ENCODE results near the gene PPFIA1.
"Not testable (repeated sequence)": the region's sequence is repeated elsewhere in the genome, so short reads cannot be mapped to it uniquely, and the experiment has no call there.

Gene PPFIA1

GRCh38 chr11:70251659-70252321, 18.7 kb upstream of the PPFIA1 start:
- TF ChIP-seq CTCF (conservative IDR thresholded peaks at IDR 0.05), result no peak
- no peak for TF ChIP-seq ZFX (IDR thresholded peaks at IDR 0.05)

GRCh38 chr11:70252844-70253243, 17.6 kb upstream of the PPFIA1 start:
- H3K27ac ChIP-seq, result no peak overlapping the region
- no peak for TF ChIP-seq ZFX (IDR thresholded peaks at IDR 0.05)
- no peak for TF ChIP-seq CTCF (conservative IDR thresholded peaks at IDR 0.05)

More at GRCh38 chr11:70251659-70252321, 18.7 kb upstream of the PPFIA1 start:
- H3K27ac ChIP-seq, result no peak overlapping the region

- TF ChIP-seq ZFX (IDR thresholded peaks at IDR 0.05) (no peak), CTCF (conservative IDR thresholded peaks at IDR 0.05) (no peak)
- no peak overlapping the region for H3K27ac ChIP-seq
Measured at GRCh38 chr11:70255477-70256116, 14.9 kb upstream of the PPFIA1 start.

- H3K27ac ChIP-seq, result not testable (repeated sequence)
Measured at GRCh38 chr11:70259077-70259476, 11.4 kb upstream of the PPFIA1 start.

- H3K27ac ChIP-seq, result no peak overlapping the region
- no peak for TF ChIP-seq ZFX (IDR thresholded peaks at IDR 0.05)
- TF ChIP-seq CTCF (conservative IDR thresholded peaks at IDR 0.05), result no peak
Measured at GRCh38 chr11:70262951-70263350, 7.5 kb upstream of the PPFIA1 start.

GRCh38 chr11:70263363-70263762, 7.1 kb upstream of the PPFIA1 start:
- no peak overlapping the region for H3K27ac ChIP-seq
- TF ChIP-seq CTCF (conservative IDR thresholded peaks at IDR 0.05), result no peak
- no peak for TF ChIP-seq ZFX (IDR thresholded peaks at IDR 0.05)

- no peak overlapping the region for H3K27ac ChIP-seq
- TF ChIP-seq ZFX (IDR thresholded peaks at IDR 0.05) (no peak), CTCF (conservative IDR thresholded peaks at IDR 0.05) (no peak)
Measured at GRCh38 chr11:70265341-70265740, 5.1 kb upstream of the PPFIA1 start.

Data from C4-2B (cell line).